ENCODE measurements around the gene ZFP37. TPM values are rescaled to one million over a fixed set of nuclear protein-coding genes. Genes with fewer than 3 reads are reported as not detected.
"Not testable (repeated sequence)": the region's sequence is repeated elsewhere in the genome, so short reads cannot be mapped to it uniquely, and the experiment has no call there.

The ZFP37 gene
- total and polyA plus RNA-seq, 2 of the 4 experiments (the other 2 are of a cell fraction): 0.84 to 3.6 TPM

DNA sequence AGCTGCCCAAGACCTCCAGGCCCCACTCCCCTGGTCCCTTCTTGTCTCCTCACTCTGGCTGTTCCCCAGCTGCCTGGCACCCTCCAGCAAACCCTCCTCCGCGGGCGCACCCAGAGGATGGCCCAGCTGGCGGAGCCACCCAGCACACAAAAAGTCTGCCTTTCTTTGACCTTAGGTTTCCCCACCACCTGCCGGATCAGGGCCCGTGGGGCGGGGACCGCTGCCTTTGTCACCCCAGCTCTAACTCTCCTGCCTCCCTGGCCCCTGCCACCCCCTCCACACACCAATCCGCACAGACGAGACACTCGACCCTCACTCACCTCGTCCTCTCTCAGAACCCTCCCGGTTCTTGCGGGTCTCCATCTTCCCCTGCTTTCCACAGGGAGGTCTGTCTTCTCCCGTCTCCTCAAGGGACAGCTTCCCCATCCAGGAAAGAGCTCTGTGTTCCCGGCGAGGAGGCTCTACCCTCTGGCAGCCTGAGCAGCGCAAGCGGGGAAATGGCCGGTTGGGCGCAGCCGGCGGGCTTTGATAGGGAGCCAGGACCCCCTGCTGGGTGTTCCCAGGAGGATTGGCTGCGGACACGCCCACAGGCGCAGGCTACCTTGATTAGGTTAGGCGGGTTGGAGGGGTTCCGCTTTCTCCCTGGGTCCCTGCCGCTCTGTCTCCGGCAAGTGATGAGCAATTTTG lies 32.1 kb upstream of the ZFP37 start:
- POLR2A ChIA-PET (ENCODE audit: unreplicated experiment); H4K8ac ChIP-seq (ENCODE audit: low read depth in 2 of 2, low read length in 2 of 2); CTCF ChIA-PET; H3K9me1 ChIP-seq (ENCODE audit: insufficient read depth, low read length); H3K56ac ChIP-seq (ENCODE audit: extremely low read depth, insufficient read depth, low read length); H2AFZ ChIP-seq (replicated peaks; ENCODE audit: low read length, poor library complexity); H3K23ac ChIP-seq (ENCODE audit: low read depth, low read length); H3K18ac ChIP-seq (ENCODE audit: low read depth, low read length); ATAC-seq (ENCODE audit: low read depth); DNase-seq; H3K36me3 ChIP-seq (ENCODE audit: control insufficient read depth, insufficient read depth, low read length); H3K9me3 ChIP-seq (ENCODE audit: control insufficient read depth, insufficient read depth, low read length); H3K79me1 ChIP-seq (ENCODE audit: low read depth in 1 of 2, low read length in 2 of 2); H3K4ac ChIP-seq (ENCODE audit: low read depth, low read length); H2BK120ac ChIP-seq (ENCODE audit: low read depth, low read length); H3K14ac ChIP-seq (replicated peaks; ENCODE audit: low read depth, low read length); H3K9ac ChIP-seq (ENCODE audit: low read depth, low read length); H3K27ac ChIP-seq (ENCODE audit: insufficient read depth, low read length); H3K4me1 ChIP-seq (ENCODE audit: control insufficient read depth, insufficient read depth, low read length); H4K5ac ChIP-seq (ENCODE audit: low read depth, low read length); H2AK5ac ChIP-seq (ENCODE audit: low read depth, low read length); H3K4me2 ChIP-seq (ENCODE audit: low read depth, low read length); H2BK5ac ChIP-seq (ENCODE audit: low read depth, low read length, poor library complexity, severe bottlenecking); H2AK9ac ChIP-seq (replicated peaks; ENCODE audit: low read depth, low read length, poor library complexity); H4K91ac ChIP-seq (ENCODE audit: insufficient read depth, low read depth, low read length); H2BK15ac ChIP-seq (ENCODE audit: low read depth, low read length); in situ Hi-C loops (cut with MboI; ENCODE audit: low sequenced_read_pairs); H4K20me1 ChIP-seq (ENCODE audit: insufficient read depth, low read length); dilution Hi-C loops (cut with HindIII; ENCODE audit: low sequenced_read_pairs, unreplicated experiment); H3K4me3 ChIP-seq (ENCODE audit: insufficient read depth, low read depth, low read length); BruUV-seq (replicated peaks); intact Hi-C loops (cut with micrococcal nuclease); H2BK20ac ChIP-seq (ENCODE audit: low read depth, low read length): not testable (repeated sequence)
- H3K27me3 ChIP-seq (ENCODE audit: control insufficient read depth, insufficient read depth, low read length): peaks cover 13% of the 10 kb centered on the region
- WGBS, 2 experiments (ENCODE audit: extremely low coverage in 2 of 2, insufficient read length in 1 of 2): no CpG with 5 or more reads among the region's 30 CpGs

DNA sequence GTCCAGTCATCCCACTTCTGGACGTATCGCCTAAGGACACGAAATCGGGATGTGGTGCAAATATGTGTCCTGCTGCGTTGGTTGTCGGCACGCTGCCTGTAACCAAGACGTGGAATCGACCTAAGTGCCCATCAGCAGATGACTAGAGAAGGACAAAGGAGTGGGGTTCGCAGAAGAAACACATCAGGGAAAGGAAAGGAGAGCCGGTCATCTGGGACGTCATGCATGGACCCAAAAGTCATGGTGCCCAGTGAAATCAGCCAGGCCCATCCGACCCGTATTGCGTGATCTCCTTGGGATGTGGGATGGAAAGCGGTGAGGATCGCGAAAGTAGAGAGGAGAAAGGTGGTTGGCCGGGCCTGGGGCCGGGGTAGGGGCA lies 6.4 kb upstream of the ZFP37 start:
- Histone ChIP-seq H3K9me3 (ENCODE audit: control insufficient read depth, insufficient read depth, low read length) (peaks cover 29% of the 10 kb centered on the region), H3K27me3 (ENCODE audit: control insufficient read depth, insufficient read depth, low read length) (peaks cover 24% of the 10 kb centered on the region)
- H3K36me3 ChIP-seq (ENCODE audit: control insufficient read depth, insufficient read depth, low read length); H3K4me1 ChIP-seq (ENCODE audit: control insufficient read depth, insufficient read depth, low read length); H3K27ac ChIP-seq (ENCODE audit: insufficient read depth, low read length); H4K8ac ChIP-seq (ENCODE audit: low read depth in 2 of 2, low read length in 2 of 2); DNase-seq; ATAC-seq (ENCODE audit: low read depth); H3K4me2 ChIP-seq (ENCODE audit: low read depth, low read length); in situ Hi-C loops (cut with MboI; ENCODE audit: low sequenced_read_pairs); H3K56ac ChIP-seq (ENCODE audit: extremely low read depth, insufficient read depth, low read length); POLR2A ChIA-PET (ENCODE audit: unreplicated experiment); H4K91ac ChIP-seq (ENCODE audit: insufficient read depth, low read depth, low read length); H3K9ac ChIP-seq (ENCODE audit: low read depth, low read length); dilution Hi-C loops (cut with HindIII; ENCODE audit: low sequenced_read_pairs, unreplicated experiment); H2AK5ac ChIP-seq (ENCODE audit: low read depth, low read length); H2BK5ac ChIP-seq (ENCODE audit: low read depth, low read length, poor library complexity, severe bottlenecking); H2BK120ac ChIP-seq (ENCODE audit: low read depth, low read length); H3K9me1 ChIP-seq (ENCODE audit: insufficient read depth, low read length); H3K23ac ChIP-seq (ENCODE audit: low read depth, low read length); H3K18ac ChIP-seq (ENCODE audit: low read depth, low read length); H3K79me1 ChIP-seq (ENCODE audit: low read depth in 1 of 2, low read length in 2 of 2); H2BK15ac ChIP-seq (ENCODE audit: low read depth, low read length); H4K5ac ChIP-seq (ENCODE audit: low read depth, low read length); H3K14ac ChIP-seq (replicated peaks; ENCODE audit: low read depth, low read length); intact Hi-C loops (cut with micrococcal nuclease); BruUV-seq (replicated peaks); CTCF ChIA-PET; H3K4me3 ChIP-seq (ENCODE audit: insufficient read depth, low read depth, low read length); H4K20me1 ChIP-seq (ENCODE audit: insufficient read depth, low read length); H2AK9ac ChIP-seq (replicated peaks; ENCODE audit: low read depth, low read length, poor library complexity); H2BK20ac ChIP-seq (ENCODE audit: low read depth, low read length); H2AFZ ChIP-seq (replicated peaks; ENCODE audit: low read length, poor library complexity); H3K4ac ChIP-seq (ENCODE audit: low read depth, low read length): not testable (repeated sequence)
- WGBS, 2 experiments (ENCODE audit: extremely low coverage in 2 of 2, insufficient read length in 1 of 2): no CpG with 5 or more reads among the region's 20 CpGs

Measured in IMR-90 (cell line).